ENCODE measurements around the gene IPO13.

The IPO13 gene

GRCh38 chr1:43993206-43993914, 46.6 kb downstream of the IPO13 start:
- no peak overlapping the region for H3K4me3 ChIP-seq (ENCODE audit: low read depth, low read length)
- no peak for TF ChIP-seq CTCF (IDR thresholded peaks at IDR 0.05; ENCODE audit: control insufficient read depth, extremely low read depth, insufficient read depth)
- DNase-seq (ENCODE audit: low read depth), result no peak

- no peak for DNase-seq (ENCODE audit: low read depth)
- no peak for TF ChIP-seq CTCF (IDR thresholded peaks at IDR 0.05; ENCODE audit: control insufficient read depth, extremely low read depth, insufficient read depth)
- no peak overlapping the region for H3K4me3 ChIP-seq (ENCODE audit: low read depth, low read length)
Measured at GRCh38 chr1:43994071-43994470, 47.3 kb downstream of the IPO13 start.

- TF ChIP-seq CTCF (IDR thresholded peaks at IDR 0.05; ENCODE audit: control insufficient read depth, extremely low read depth, insufficient read depth), result peak; percentile 24; the same call in 1 of the 2 replicates
- no peak for DNase-seq (ENCODE audit: low read depth)
- H3K4me3 ChIP-seq (ENCODE audit: low read depth, low read length), result no peak overlapping the region
Measured at GRCh38 chr1:43994794-43995790, 48.3 kb downstream of the IPO13 start.

GRCh38 chr1:43995984-43996732, 49.4 kb downstream of the IPO13 start:
- no peak for DNase-seq (ENCODE audit: low read depth)
- no peak for TF ChIP-seq CTCF (IDR thresholded peaks at IDR 0.05; ENCODE audit: control insufficient read depth, extremely low read depth, insufficient read depth)
- no peak overlapping the region for H3K4me3 ChIP-seq (ENCODE audit: low read depth, low read length)

GRCh38 chr1:43996733-43997115, 50.0 kb downstream of the IPO13 start:
- no peak overlapping the region for H3K4me3 ChIP-seq (ENCODE audit: low read depth, low read length)
- DNase-seq (ENCODE audit: low read depth), result no peak

More at GRCh38 chr1:43996733-43997115, 50.0 kb downstream of the IPO13 start:
- no peak for TF ChIP-seq CTCF (IDR thresholded peaks at IDR 0.05; ENCODE audit: control insufficient read depth, extremely low read depth, insufficient read depth)
